Breast epithelium (tissue), 4 donors: ENCODE data around the gene SIX3. TPM values are rescaled to one million over a fixed set of nuclear protein-coding genes. Genes with fewer than 3 reads are reported as not detected.

Experiments used
- DNase-seq, 2 donors: peaks; one replicate each; pipeline ENCODE4 v3.0.0-alpha.2; 2019; ENCODE audit warnings: low spot score in 2 of 2
- H3K27ac ChIP-seq, 2 donors: fragments of 200-600 bp; sonication (generic) in 1 of 2; one replicate each; pipeline ENCODE4 v1.5.1; 2016 to 2019; ENCODE audit warnings: mild to moderate bottlenecking in 1 of 2
- H3K27me3 ChIP-seq, 2 donors: fragments of 200-600 bp; sonication (generic) in 1 of 2; one replicate each; pipeline versions ENCODE4 v1.5.1 to v1.6.0; 2017 to 2019; ENCODE audit warnings: control low read depth in 1 of 2, mild to moderate bottlenecking in 1 of 2
- H3K36me3 ChIP-seq: fragments of 200-600 bp; one replicate; pipeline ENCODE4 v1.5.1; 2019
- H3K4me1 ChIP-seq, 2 donors: fragments of 200-600 bp; sonication (generic); one replicate each; pipeline ENCODE4 v1.5.1; 2016 to 2019; ENCODE audit warnings: control low read depth in 1 of 2
- H3K4me3 ChIP-seq, 3 donors: fragments of 200-600 bp; sonication (generic); 1 replicate in 2 of 3; 2 replicates in 1 of 3; pipeline ENCODE4 v1.5.1; 2016 to 2019; ENCODE audit warnings: mild to moderate bottlenecking in 3 of 3, moderate library complexity in 2 of 3
- H3K9me3 ChIP-seq, 2 donors: fragments of 200-600 bp; sonication (generic) in 1 of 2; one replicate each; pipeline ENCODE4 v1.5.1; 2016 to 2019; ENCODE audit warnings: control low read depth in 1 of 2
- POLR2A ChIP-seq: fragments of 450-650 bp; IDR thresholded peaks from one replicate; pipeline ENCODE4 v1.6.1; 2016; ENCODE audit warnings: antibody characterized with exemption, mild to moderate bottlenecking, moderate library complexity
- POLR2AphosphoS5 ChIP-seq, 3 donors: sonication (generic); formaldehyde crosslinking; IDR thresholded peaks; one replicate each; pipeline ENCODE4 v1.6.1; 2017; ENCODE audit warnings: antibody characterized with exemption in 3 of 3
- intact Hi-C: fragments of 100-400 bp; cut with DNase I; formaldehyde crosslinking; loops from one replicate; pipeline ENCODE4 v1.15.1; 2023; ENCODE audit warnings: low total_unique reads
- total RNA-seq, 3 donors: library from RNA; depleted of rRNA; stranded (reverse); fragments of >200 nt; gene quantifications; one replicate each; pipeline ENCODE4 v1.1.0, GENCODE V29; 2016
- TF ChIP-seq, protein P1 (sequence below), 3 donors: fragments of 450-650 bp; IDR thresholded peaks; one replicate each; pipeline ENCODE4 v1.5.1; 2016 to 2017; ENCODE audit warnings: antibody characterized with exemption in 3 of 3, mild to moderate bottlenecking in 3 of 3, moderate library complexity in 3 of 3

SIX3 gene
- total RNA-seq, 3 donors from 2014 or later, result not detected

- no peak for DNase-seq
- TF ChIP-seq POLR2AphosphoS5 (IDR thresholded peaks at IDR 0.05), result no peak
- no peak for TF ChIP-seq POLR2A
- intact Hi-C loops, result no loop called here
- Histone ChIP-seq H3K4me1 (no peaks in the 10 kb centered on the region), H3K4me3 (no peak overlapping the region), H3K27ac (no peak overlapping the region), H3K36me3 (no peaks in the 10 kb centered on the region), H3K9me3 (no peaks in the 10 kb centered on the region), H3K27me3 (no peaks in the 10 kb centered on the region)
Observed at GRCh38 chr2:44962176-44962695, 20.7 kb downstream of the SIX3 start.

DNA sequence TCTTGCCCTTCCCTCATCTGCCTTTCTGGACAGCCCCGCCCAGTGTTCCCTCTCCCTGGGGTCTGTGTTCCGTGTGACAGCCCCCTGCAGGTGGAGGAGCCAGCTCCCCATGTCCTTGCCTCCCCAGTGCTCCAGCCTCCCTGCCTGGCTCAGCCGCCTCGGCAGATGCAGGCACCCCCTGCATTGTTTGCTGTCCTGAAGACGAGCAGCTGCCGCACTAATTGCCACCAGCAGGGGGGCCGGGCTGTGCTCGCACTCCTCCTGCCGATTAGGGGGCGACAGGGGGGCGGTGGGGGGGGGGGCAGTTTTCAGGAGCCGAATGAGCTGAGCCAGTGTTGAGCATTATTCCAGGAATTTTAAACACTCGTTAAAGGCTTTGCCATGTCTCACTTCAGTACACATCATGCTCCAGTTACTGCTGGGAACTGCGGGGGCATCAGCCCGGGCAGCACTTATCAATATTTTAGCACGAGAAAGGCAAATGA, 23.3 kb downstream of the SIX3 start:
- intact Hi-C loops, result no loop called here
- no peaks in the 10 kb centered on the region for H3K9me3 ChIP-seq
- H3K36me3 ChIP-seq, result no peaks in the 10 kb centered on the region
- no peak overlapping the region for H3K27ac ChIP-seq
- no peak for DNase-seq
- no peak overlapping the region for H3K4me3 ChIP-seq
- TF ChIP-seq, protein P1, sequence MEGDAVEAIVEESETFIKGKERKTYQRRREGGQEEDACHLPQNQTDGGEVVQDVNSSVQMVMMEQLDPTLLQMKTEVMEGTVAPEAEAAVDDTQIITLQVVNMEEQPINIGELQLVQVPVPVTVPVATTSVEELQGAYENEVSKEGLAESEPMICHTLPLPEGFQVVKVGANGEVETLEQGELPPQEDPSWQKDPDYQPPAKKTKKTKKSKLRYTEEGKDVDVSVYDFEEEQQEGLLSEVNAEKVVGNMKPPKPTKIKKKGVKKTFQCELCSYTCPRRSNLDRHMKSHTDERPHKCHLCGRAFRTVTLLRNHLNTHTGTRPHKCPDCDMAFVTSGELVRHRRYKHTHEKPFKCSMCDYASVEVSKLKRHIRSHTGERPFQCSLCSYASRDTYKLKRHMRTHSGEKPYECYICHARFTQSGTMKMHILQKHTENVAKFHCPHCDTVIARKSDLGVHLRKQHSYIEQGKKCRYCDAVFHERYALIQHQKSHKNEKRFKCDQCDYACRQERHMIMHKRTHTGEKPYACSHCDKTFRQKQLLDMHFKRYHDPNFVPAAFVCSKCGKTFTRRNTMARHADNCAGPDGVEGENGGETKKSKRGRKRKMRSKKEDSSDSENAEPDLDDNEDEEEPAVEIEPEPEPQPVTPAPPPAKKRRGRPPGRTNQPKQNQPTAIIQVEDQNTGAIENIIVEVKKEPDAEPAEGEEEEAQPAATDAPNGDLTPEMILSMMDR (IDR thresholded peaks at IDR 0.05), result no peak
- TF ChIP-seq POLR2AphosphoS5 (IDR thresholded peaks at IDR 0.05) (no peak), POLR2A (no peak)
- H3K27me3 ChIP-seq, result no peaks in the 10 kb centered on the region
- no peaks in the 10 kb centered on the region for H3K4me1 ChIP-seq

- TF ChIP-seq POLR2A (no peak), POLR2AphosphoS5 (IDR thresholded peaks at IDR 0.05) (no peak)
- TF ChIP-seq, protein P1 (IDR thresholded peaks at IDR 0.05), result no peak
- no peaks in the 10 kb centered on the region for H3K36me3 ChIP-seq
- H3K9me3 ChIP-seq, result no peaks in the 10 kb centered on the region
- H3K27me3 ChIP-seq, result no peaks in the 10 kb centered on the region
- H3K4me1 ChIP-seq, result no peaks in the 10 kb centered on the region
- no peak for DNase-seq
- no peak overlapping the region for H3K4me3 ChIP-seq
- no peak overlapping the region for H3K27ac ChIP-seq
- intact Hi-C loops, result no loop called here
Observed at GRCh38 chr2:44965684-44966083, 24.2 kb downstream of the SIX3 start.

- no peaks in the 10 kb centered on the region for H3K36me3 ChIP-seq
- no peaks in the 10 kb centered on the region for H3K9me3 ChIP-seq
- H3K4me3 ChIP-seq, result no peak overlapping the region
- no peak for TF ChIP-seq POLR2A
- TF ChIP-seq, protein P1 (IDR thresholded peaks at IDR 0.05), result no peak
- TF ChIP-seq POLR2AphosphoS5 (IDR thresholded peaks at IDR 0.05), result no peak
- intact Hi-C loops, result no loop called here
- peaks cover 0 to 3% of the 10 kb centered on the region in 2 donors for H3K27me3 ChIP-seq
- no peak overlapping the region for H3K27ac ChIP-seq
- no peak for DNase-seq
- H3K4me1 ChIP-seq, result no peaks in the 10 kb centered on the region
Observed at GRCh38 chr2:44967056-44967455, 25.6 kb downstream of the SIX3 start.

- no peaks in the 10 kb centered on the region for H3K4me1 ChIP-seq
- peaks cover 0 to 3% of the 10 kb centered on the region in 2 donors for H3K27me3 ChIP-seq
- H3K36me3 ChIP-seq, result no peaks in the 10 kb centered on the region
- intact Hi-C loops, result no loop called here
- no peak for DNase-seq
- no peak overlapping the region for H3K4me3 ChIP-seq
- no peaks in the 10 kb centered on the region for H3K9me3 ChIP-seq
- TF ChIP-seq POLR2AphosphoS5 (IDR thresholded peaks at IDR 0.05) (no peak), POLR2A (no peak)
- TF ChIP-seq, protein P1 (IDR thresholded peaks at IDR 0.05), result no peak
- no peak overlapping the region for H3K27ac ChIP-seq
Observed at GRCh38 chr2:44967727-44968432, 26.4 kb downstream of the SIX3 start.
